Ishikawa (cell line): Measurements from ENCODE around the gene EPHA2.
A peak's percentile ranks its signal among the peaks of the same experiment; 100 is the strongest.

Experiments used
- CEBPB ChIP-seq: IDR thresholded peaks from 2 replicates; pipeline ENCODE4 v1.6.1; 2012
- CREB1 ChIP-seq: IDR thresholded peaks from 2 replicates; pipeline ENCODE4 v1.6.1; 2012; ENCODE audit warnings: low read depth
- EGR1 ChIP-seq: IDR thresholded peaks from 2 replicates; pipeline ENCODE4 v1.6.1; 2012
- EP300 ChIP-seq: IDR thresholded peaks from 2 replicates; pipeline ENCODE4 v1.6.1; 2012; ENCODE audit warnings: borderline replicate concordance
- FOXM1 ChIP-seq: IDR thresholded peaks from 2 replicates; pipeline ENCODE4 v1.6.1; 2012; ENCODE audit warnings: low read depth, borderline replicate concordance
- NFIC ChIP-seq: IDR thresholded peaks from 2 replicates; pipeline ENCODE4 v1.6.1; 2012
- RAD21 ChIP-seq: IDR thresholded peaks from 2 replicates; pipeline ENCODE4 v1.6.1; 2012; ENCODE audit warnings: low read depth
- TAF1 ChIP-seq: IDR thresholded peaks from 2 replicates; pipeline ENCODE4 v1.6.1; 2012; ENCODE audit warnings: low read depth, mild to moderate bottlenecking
- TCF12 ChIP-seq: IDR thresholded peaks from 2 replicates; pipeline ENCODE4 v1.6.1; 2012; ENCODE audit warnings: low read depth
- TEAD4 ChIP-seq: IDR thresholded peaks from 2 replicates; pipeline ENCODE4 v1.6.1; 2012
- YY1 ChIP-seq: IDR thresholded peaks from 2 replicates; pipeline ENCODE4 v1.6.1; 2012; ENCODE audit warnings: low read depth
- ZBTB7A ChIP-seq: IDR thresholded peaks from 2 replicates; pipeline ENCODE4 v1.6.1; 2012; ENCODE audit warnings: low read depth
- TF ChIP-seq, protein P1 (sequence below): IDR thresholded peaks from 2 replicates; pipeline ENCODE4 v1.6.1; 2012
- TF ChIP-seq, protein P2 (sequence below): IDR thresholded peaks from 2 replicates; pipeline ENCODE4 v1.6.1; 2012
- TF ChIP-seq, protein P3 (sequence below): IDR thresholded peaks from 2 replicates; pipeline ENCODE4 v1.6.1; 2012; ENCODE audit warnings: low read depth, mild to moderate bottlenecking

The EPHA2 gene

DNA sequence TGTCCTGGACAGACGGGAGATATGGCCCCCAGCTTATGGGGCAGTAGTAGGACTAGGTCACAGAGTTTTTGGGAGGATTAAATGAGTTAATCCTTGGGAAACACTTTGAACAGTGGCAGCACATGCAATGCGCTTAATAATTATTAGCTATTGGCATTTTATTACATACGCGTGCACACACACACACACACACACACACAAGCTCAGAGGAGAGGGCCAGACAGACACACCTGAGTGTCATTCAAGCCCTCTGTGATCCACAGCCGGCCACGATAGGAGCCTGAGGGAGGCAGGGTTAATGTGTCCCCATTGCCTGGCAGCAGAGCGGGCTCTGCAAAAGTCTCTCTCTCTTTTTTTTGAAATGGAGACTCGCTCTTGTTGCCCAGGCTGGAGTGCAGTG is 37.9 kb downstream of the EPHA2 start:
- TF ChIP-seq ZBTB7A (no peak), CEBPB (no peak)

DNA sequence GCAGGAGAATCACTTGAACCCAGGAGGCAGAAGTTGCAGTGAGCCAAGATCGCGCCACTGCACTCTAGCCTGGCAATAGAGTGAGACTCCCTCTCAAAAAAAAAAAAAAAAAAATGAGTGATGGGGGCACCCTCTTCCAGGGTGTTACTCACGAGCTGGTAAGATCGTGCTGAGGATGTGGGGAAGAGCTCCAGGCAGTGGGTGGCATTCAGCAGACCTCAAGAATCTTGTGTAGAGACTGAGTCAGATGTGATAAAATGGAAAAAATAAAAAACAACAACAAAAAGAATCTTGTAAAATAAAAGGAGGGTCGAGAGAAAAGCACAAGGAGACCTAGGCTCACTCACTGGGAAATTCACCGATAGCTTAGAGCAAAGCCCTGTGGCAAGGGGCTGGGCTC is 38.5 kb downstream of the EPHA2 start:
- TF ChIP-seq ZBTB7A (no peak), RAD21 (no peak), TEAD4 (no peak), CEBPB (no peak), EGR1 (no peak), TCF12 (no peak), NFIC (no peak), FOXM1 (no peak)
- TF ChIP-seq, protein P1, sequence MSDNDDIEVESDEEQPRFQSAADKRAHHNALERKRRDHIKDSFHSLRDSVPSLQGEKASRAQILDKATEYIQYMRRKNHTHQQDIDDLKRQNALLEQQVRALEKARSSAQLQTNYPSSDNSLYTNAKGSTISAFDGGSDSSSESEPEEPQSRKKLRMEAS: no peak
- TF ChIP-seq, protein P2, sequence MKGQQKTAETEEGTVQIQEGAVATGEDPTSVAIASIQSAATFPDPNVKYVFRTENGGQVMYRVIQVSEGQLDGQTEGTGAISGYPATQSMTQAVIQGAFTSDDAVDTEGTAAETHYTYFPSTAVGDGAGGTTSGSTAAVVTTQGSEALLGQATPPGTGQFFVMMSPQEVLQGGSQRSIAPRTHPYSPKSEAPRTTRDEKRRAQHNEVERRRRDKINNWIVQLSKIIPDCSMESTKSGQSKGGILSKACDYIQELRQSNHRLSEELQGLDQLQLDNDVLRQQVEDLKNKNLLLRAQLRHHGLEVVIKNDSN: no peak

DNA sequence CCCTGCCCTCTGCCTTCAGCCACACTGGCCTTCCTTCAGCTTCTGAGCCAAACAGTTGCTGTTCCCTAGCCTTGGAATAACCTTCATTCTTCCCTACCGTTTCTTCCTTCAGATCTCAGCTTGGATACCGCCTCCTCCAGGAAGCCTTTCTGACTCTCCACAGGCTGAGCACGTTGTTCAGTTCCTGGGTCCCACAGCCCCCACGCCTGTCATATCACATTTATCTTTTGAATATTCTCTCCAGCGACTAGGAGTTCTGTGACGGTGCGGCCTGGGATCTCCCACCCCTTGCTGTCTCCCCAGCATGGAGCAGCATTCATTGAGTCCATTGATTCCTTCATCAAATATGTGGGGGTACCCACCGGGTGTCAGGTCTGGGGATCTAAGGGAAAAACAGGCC is 39.2 kb downstream of the EPHA2 start:
- TF ChIP-seq CEBPB: no peak
- no peak for TF ChIP-seq YY1
- TF ChIP-seq TEAD4: no peak
- TF ChIP-seq ZBTB7A: no peak
- TF ChIP-seq EGR1: no peak
- TF ChIP-seq TAF1: no peak
- TF ChIP-seq, protein P1: no peak
- no peak for TF ChIP-seq RAD21
- TF ChIP-seq FOXM1: no peak
- TF ChIP-seq TCF12: no peak
- no peak for TF ChIP-seq NFIC
- TF ChIP-seq CREB1: no peak
- TF ChIP-seq, protein P3, sequence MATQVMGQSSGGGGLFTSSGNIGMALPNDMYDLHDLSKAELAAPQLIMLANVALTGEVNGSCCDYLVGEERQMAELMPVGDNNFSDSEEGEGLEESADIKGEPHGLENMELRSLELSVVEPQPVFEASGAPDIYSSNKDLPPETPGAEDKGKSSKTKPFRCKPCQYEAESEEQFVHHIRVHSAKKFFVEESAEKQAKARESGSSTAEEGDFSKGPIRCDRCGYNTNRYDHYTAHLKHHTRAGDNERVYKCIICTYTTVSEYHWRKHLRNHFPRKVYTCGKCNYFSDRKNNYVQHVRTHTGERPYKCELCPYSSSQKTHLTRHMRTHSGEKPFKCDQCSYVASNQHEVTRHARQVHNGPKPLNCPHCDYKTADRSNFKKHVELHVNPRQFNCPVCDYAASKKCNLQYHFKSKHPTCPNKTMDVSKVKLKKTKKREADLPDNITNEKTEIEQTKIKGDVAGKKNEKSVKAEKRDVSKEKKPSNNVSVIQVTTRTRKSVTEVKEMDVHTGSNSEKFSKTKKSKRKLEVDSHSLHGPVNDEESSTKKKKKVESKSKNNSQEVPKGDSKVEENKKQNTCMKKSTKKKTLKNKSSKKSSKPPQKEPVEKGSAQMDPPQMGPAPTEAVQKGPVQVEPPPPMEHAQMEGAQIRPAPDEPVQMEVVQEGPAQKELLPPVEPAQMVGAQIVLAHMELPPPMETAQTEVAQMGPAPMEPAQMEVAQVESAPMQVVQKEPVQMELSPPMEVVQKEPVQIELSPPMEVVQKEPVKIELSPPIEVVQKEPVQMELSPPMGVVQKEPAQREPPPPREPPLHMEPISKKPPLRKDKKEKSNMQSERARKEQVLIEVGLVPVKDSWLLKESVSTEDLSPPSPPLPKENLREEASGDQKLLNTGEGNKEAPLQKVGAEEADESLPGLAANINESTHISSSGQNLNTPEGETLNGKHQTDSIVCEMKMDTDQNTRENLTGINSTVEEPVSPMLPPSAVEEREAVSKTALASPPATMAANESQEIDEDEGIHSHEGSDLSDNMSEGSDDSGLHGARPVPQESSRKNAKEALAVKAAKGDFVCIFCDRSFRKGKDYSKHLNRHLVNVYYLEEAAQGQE: no peak
- TF ChIP-seq, protein P2: no peak

DNA sequence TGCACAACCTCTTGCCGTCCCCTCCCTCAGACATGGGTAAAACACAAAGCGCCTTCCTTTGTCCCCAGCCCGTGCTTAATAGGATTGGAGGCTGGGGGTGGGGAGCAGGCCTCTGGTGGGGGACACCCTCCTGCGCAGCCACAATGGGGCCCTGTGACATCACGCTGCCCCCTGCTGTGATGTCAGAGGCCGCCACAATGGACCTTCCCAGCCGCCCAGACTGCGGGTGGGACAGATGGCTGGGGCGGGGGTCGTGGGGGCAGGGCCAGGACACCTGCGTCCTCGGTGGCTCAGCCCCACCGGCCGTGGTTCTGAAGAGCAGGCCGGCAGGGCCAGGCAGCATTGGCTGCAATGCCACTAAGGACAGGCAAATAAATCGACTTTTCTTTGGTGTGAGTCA is 39.9 kb downstream of the EPHA2 start:
- TF ChIP-seq EP300 (peak; percentile 61; the same call in 1 of the 2 replicates), TCF12 (peak; percentile 77), TAF1 (no peak), CREB1 (0 out of 2 replicates have a peak, but pooled peaks have one; percentile 22), NFIC (no peak; the same call in 1 of the 2 replicates), FOXM1 (no peak), TEAD4 (no peak), EGR1 (no peak), RAD21 (peak; percentile 6; the same call in 1 of the 2 replicates), YY1 (no peak), CEBPB (no peak), ZBTB7A (peak; percentile 97; the same call in 1 of the 2 replicates)
- TF ChIP-seq, protein P2: no peak
- TF ChIP-seq, protein P3: no peak
- TF ChIP-seq, protein P1: no peak

DNA sequence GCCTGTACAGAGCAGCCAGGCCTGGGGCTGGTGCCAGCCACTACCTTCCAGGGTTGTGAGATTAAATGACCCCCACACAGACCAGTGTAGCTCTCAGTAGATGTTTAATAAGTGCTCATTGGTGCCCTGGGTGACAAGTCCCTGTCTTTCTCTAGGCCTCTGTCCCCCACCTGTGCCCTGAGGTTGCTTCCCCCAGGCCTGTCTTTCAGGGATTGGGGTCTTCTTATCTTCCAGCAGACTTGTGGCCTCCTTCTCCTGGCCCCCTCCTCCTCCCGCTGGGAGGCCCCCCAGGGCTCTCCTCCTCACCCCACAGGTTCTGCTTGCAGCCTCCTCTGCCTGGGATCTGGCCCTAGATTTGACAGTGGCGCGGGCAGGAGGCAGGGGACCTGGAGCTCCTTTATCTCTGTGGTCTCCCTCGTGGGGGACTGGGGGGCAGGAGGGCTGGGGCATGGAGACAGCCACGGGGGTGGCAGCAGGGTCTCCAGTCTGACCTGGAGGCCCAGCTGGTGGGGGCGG is 40.3 kb downstream of the EPHA2 start:
- TF ChIP-seq ZBTB7A: no peak
- TF ChIP-seq CREB1: no peak
- TF ChIP-seq RAD21: no peak
- TF ChIP-seq TCF12: no peak
- TF ChIP-seq, protein P1: no peak
- TF ChIP-seq TEAD4: no peak
- TF ChIP-seq CEBPB: no peak
- TF ChIP-seq, protein P2: no peak
- no peak for TF ChIP-seq FOXM1
- TF ChIP-seq EGR1: no peak
- TF ChIP-seq YY1: no peak
